HepG2 (cell line): ENCODE data around the gene MAN1B1. TPM values are rescaled to one million over a fixed set of nuclear protein-coding genes. Genes with fewer than 3 reads are reported as not detected.

Experiments used
- ATAC-seq: fragments of 200-7000 bp; cut with Tn5 transposase; 3 replicates; pipeline ENCODE4 v1.9.1; 2020; ENCODE audit warnings: mild to moderate bottlenecking, moderate library complexity
- BruUV-seq: library from RNA; stranded (reverse); fragments of 400-500 nt; replicated peaks from 2 replicates; lab custom pipeline; 2021; lab: Mats Ljungman, UMichigan
- CTCF ChIA-PET: fragments of 300-600 bp; formaldehyde crosslinking; extraction: SDS; loops from one replicate; lab custom pipeline; 2021; ENCODE audit warnings: low total read pairs, inconsistent platforms, low intra/inter-chr PET ratio; lab: Yijun Ruan, JAX
- POLR2A ChIA-PET: fragments of 350-600 bp; sonication (Branson Sonifier 250); formaldehyde crosslinking; loops from one replicate; lab custom pipeline; 2020; ENCODE audit warnings: antibody characterized with exemption, inconsistent platforms; lab: Yijun Ruan, JAX
- DNase-seq: peaks from one replicate; pipeline ENCODE4 v3.0.0-alpha.2; 2015; ENCODE audit warnings: low spot score
- FAIRE-seq: peaks from 3 replicates; lab custom pipeline; 2011; peaks lifted over from hg19 to GRCh38; lab: Jason Lieb, UNC
- H2AFZ ChIP-seq: one replicate; pipeline ENCODE4 v1.6.1; 2011; ENCODE audit warnings: low read length, inconsistent platforms
- H3K27ac ChIP-seq: fragments of 300-600 bp; 3 replicates; pipeline ENCODE4 v1.8.0; 2011; ENCODE audit warnings: mixed run types, mild to moderate bottlenecking, mixed read lengths, low read length, inconsistent platforms; ENCODE audit not compliant: insufficient read depth; ENCODE audit errors: extremely low read length
- H3K27me3 ChIP-seq, 2 experiments: fragments of 200-600 bp in 1 of 2; 2 replicates in 1 of 2; 3 replicates in 1 of 2; pipeline versions ENCODE4 v1.6.0 to v1.8.0; 2011; ENCODE audit warnings: low read length in 2 of 2, mild to moderate bottlenecking in 2 of 2, moderate library complexity in 2 of 2, inconsistent platforms in 1 of 2; ENCODE audit not compliant: insufficient read depth in 2 of 2, control insufficient read depth in 1 of 2
- H3K36me3 ChIP-seq, 2 experiments: fragments of 200-600 bp in 1 of 2; replicated peaks in 1 of 2; 2 replicates in 1 of 2; 3 replicates in 1 of 2; pipeline versions ENCODE4 v1.5.1 to v1.8.0; 2011; ENCODE audit warnings: low read length in 2 of 2, inconsistent platforms in 1 of 2; ENCODE audit not compliant: insufficient read depth in 2 of 2, control insufficient read depth in 1 of 2
- H3K4me1 ChIP-seq: 2 replicates; pipeline ENCODE4 v1.5.1; 2012; ENCODE audit warnings: low read length, inconsistent platforms; ENCODE audit not compliant: insufficient read depth
- H3K4me2 ChIP-seq: 2 replicates; pipeline ENCODE4 v1.6.0; 2011; ENCODE audit warnings: low read depth, low read length, inconsistent platforms
- H3K4me3 ChIP-seq, 3 experiments: fragments of 200-600 bp in 1 of 3; sonication (generic), shearing (Covaris generic) in 1 of 3; replicated peaks in 1 of 3; 2 replicates each; pipeline ENCODE4 v1.5.1; 2011 to 2016; ENCODE audit warnings: low read length in 3 of 3, inconsistent platforms in 2 of 3, low read depth in 2 of 3, mild to moderate bottlenecking in 2 of 3, control low read depth in 1 of 3, mixed read lengths in 1 of 3; ENCODE audit not compliant: insufficient read depth in 1 of 3
- H3K79me2 ChIP-seq: one replicate; pipeline ENCODE4 v1.6.1; 2011; ENCODE audit warnings: low read length, inconsistent platforms; ENCODE audit not compliant: insufficient read depth
- H3K9ac ChIP-seq: 2 replicates; pipeline ENCODE4 v1.6.0; 2011; ENCODE audit warnings: mild to moderate bottlenecking, low read depth, low read length, inconsistent platforms; ENCODE audit not compliant: insufficient read depth
- H3K9me3 ChIP-seq: 2 replicates; pipeline ENCODE4 v1.5.1; 2012; ENCODE audit warnings: mild to moderate bottlenecking, low read length
- H4K20me1 ChIP-seq: 2 replicates; pipeline ENCODE4 v1.6.0; 2011; ENCODE audit warnings: inconsistent platforms, mild to moderate bottlenecking, low read length, moderate library complexity; ENCODE audit not compliant: insufficient read depth
- BRD4 ChIP-seq: sonication (generic); formaldehyde crosslinking; IDR thresholded peaks from 2 replicates; pipeline ENCODE4 v1.4.0; 2020; ENCODE audit warnings: missing genetic modification reagents
- DNMT1 ChIP-seq: sonication (generic); formaldehyde crosslinking; IDR thresholded peaks from 2 replicates; pipeline ENCODE4 v1.5.1; 2020; ENCODE audit warnings: mild to moderate bottlenecking, missing genetic modification reagents
- FOXC1 ChIP-seq: sonication (generic); formaldehyde crosslinking; IDR thresholded peaks from 2 replicates; pipeline ENCODE4 v1.8.0; 2022; ENCODE audit warnings: mild to moderate bottlenecking, missing genetic modification reagents, borderline replicate concordance
- MEF2D ChIP-seq: sonication (generic); formaldehyde crosslinking; IDR thresholded peaks from 2 replicates; pipeline ENCODE4 v1.5.1; 2020; ENCODE audit warnings: mild to moderate bottlenecking, missing genetic modification reagents
- NAIF1 ChIP-seq: sonication (generic); formaldehyde crosslinking; IDR thresholded peaks from 2 replicates; pipeline ENCODE4 v1.5.0; 2020; ENCODE audit warnings: mild to moderate bottlenecking, missing genetic modification reagents, borderline replicate concordance
- POGZ ChIP-seq: sonication (generic); formaldehyde crosslinking; IDR thresholded peaks from 2 replicates; pipeline ENCODE4 v1.4.0; 2020; ENCODE audit warnings: mild to moderate bottlenecking, missing genetic modification reagents
- REL ChIP-seq: sonication (generic); formaldehyde crosslinking; conservative IDR thresholded peaks from 2 replicates; pipeline ENCODE4 v1.8.0; 2022; ENCODE audit warnings: mild to moderate bottlenecking, missing genetic modification reagents, moderate library complexity
- SMAD9 ChIP-seq: sonication (generic); formaldehyde crosslinking; IDR thresholded peaks from 2 replicates; pipeline ENCODE4 v1.5.1; 2020; ENCODE audit warnings: mild to moderate bottlenecking, missing genetic modification reagents
- ZKSCAN1 ChIP-seq: fragments of 150-350 bp; IDR thresholded peaks from 2 replicates; pipeline ENCODE4 v1.6.1; 2014; ENCODE audit warnings: low read length
- ZNF10 ChIP-seq: sonication (generic); formaldehyde crosslinking; IDR thresholded peaks from 2 replicates; pipeline ENCODE4 v1.4.0; 2020; ENCODE audit warnings: mild to moderate bottlenecking, low read depth, missing genetic modification reagents, borderline replicate concordance
- ZNF326 ChIP-seq: sonication (generic); formaldehyde crosslinking; IDR thresholded peaks from 2 replicates; pipeline ENCODE4 v1.4.0; 2020; ENCODE audit warnings: missing genetic modification reagents, borderline replicate concordance
- ZNF333 ChIP-seq: sonication (generic); formaldehyde crosslinking; IDR thresholded peaks from 2 replicates; pipeline ENCODE4 v1.4.0; 2020; ENCODE audit warnings: mild to moderate bottlenecking, missing genetic modification reagents, borderline replicate concordance
- WGBS: methylation state at CpG from one replicate; pipeline ENCODE4 v1.1.6; 2017; ENCODE audit warnings: low lambda C conversion rate; 5-methylcytosine and 5-hydroxymethylcytosine counted together
- in situ Hi-C: cut with HindIII; loops from 2 replicates; pipeline ENCODE4 v1.10.0; 2017; ENCODE audit warnings: low pct_unique_long_range_greater_than_20kb; ENCODE audit not compliant: extremely low pct_ligation_motif_present
- intact Hi-C: fragments of 100-400 bp; cut with micrococcal nuclease; formaldehyde crosslinking; loops from one replicate; pipeline ENCODE4 v1.10.0; 2022; ENCODE audit not compliant: unreplicated experiment
- polyA plus RNA-seq, 8 experiments: library from polyadenylated mRNA; depleted of rRNA in 3 of 8; stranded (reverse) in 7 of 8; unstranded in 1 of 8; fragments of >200 nt; fragmentation: Illumina TruSeq in 4 of 8; extraction: Trizol in 4 of 8; gene quantifications; 2 replicates each; pipeline versions ENCODE4 v1.2.1 to v1.2.3, GENCODE V29; 2011 to 2016; ENCODE audit warnings: low read depth in 4 of 8, missing spikeins in 1 of 8, mixed read lengths in 1 of 8; ENCODE audit not compliant: insufficient read depth in 1 of 8
- total RNA-seq, 5 experiments: library from RNA; depleted of rRNA; stranded (reverse); fragments of >200 nt; fragmentation: Illumina TruSeq; extraction: Trizol; gene quantifications; 2 replicates each; pipeline ENCODE4 v1.2.3, GENCODE V29; 2016; ENCODE audit warnings: low read depth in 1 of 5
- TF ChIP-seq, protein P1 (sequence below): IDR thresholded peaks from 2 replicates; pipeline ENCODE4 v1.6.1; 2012; ENCODE audit warnings: inconsistent platforms
- TF ChIP-seq, protein P2 (sequence below): sonication (generic); formaldehyde crosslinking; IDR thresholded peaks from 2 replicates; pipeline ENCODE4 v1.4.0; 2020; ENCODE audit warnings: missing genetic modification reagents, borderline replicate concordance
- TF ChIP-seq, protein P3 (sequence below): sonication (generic); formaldehyde crosslinking; IDR thresholded peaks from 2 replicates; pipeline ENCODE4 v1.5.0; 2020; ENCODE audit warnings: missing genetic modification reagents, mild to moderate bottlenecking, borderline replicate concordance
- TF ChIP-seq, protein P4 (sequence below): sonication (generic); formaldehyde crosslinking; IDR thresholded peaks from 2 replicates; pipeline ENCODE4 v1.4.0; 2020; ENCODE audit warnings: missing genetic modification reagents, mild to moderate bottlenecking, borderline replicate concordance

MAN1B1 gene
- total and polyA plus RNA-seq, 2 of the 13 experiments (the other 11 are each of a cell fraction or from before 2014, with no cell fraction given) = 48.9 to 59.5 TPM

DNA sequence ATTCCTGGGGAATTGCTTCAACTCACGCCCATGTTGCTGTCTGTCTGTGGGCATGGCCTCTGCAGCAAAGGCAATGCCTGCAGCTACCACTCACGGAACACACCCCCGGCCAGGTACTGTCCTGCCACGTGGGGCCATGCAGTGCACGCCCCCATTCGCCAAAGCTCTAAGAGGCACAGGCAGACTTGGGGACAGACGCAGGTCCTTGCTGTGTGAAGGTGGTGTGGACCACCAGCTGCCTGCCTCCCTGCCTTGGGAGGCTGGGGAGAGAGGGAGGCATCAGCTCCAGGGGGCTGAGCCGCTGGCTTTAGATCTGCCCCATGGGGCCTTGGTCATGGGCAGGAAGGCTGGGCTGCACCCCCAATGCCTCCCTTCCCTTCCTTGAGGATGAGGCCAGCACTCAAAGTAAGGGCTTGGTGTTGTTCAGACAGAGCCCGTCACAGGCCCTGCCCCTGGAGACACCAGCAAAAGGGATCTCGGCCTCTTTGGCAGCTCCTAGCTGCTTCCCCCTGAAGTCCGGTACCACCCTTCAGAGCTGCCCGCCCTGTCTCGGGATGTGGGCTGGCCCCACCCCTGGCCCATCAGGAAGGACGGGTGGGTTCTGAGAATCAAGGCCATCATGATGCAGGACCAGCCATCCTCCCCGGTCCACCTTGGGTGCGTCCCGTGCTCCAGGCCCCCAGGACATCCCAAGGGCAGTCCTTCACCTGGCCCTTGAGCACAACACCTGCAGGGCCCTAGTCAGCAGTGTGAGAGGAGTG is 54.4 kb downstream of the MAN1B1 start:
- Histone ChIP-seq H3K9ac (no peak overlapping the region), H2AFZ (no peak overlapping the region), H3K36me3 (no peaks in the 10 kb centered on the region), H4K20me1 (no peaks in the 10 kb centered on the region), H3K27me3 (peaks cover 29 to 79% of the 10 kb centered on the region in 2 experiments), H3K4me1 (no peaks in the 10 kb centered on the region), H3K9me3 (no peaks in the 10 kb centered on the region), H3K4me2 (no peak overlapping the region), H3K4me3 (no peak overlapping the region), H3K27ac (no peak overlapping the region), H3K79me2 (no peaks in the 10 kb centered on the region)
- ChIA-PET POLR2A (no interaction called here), CTCF (no interaction called here)
- TF ChIP-seq, protein P1, sequence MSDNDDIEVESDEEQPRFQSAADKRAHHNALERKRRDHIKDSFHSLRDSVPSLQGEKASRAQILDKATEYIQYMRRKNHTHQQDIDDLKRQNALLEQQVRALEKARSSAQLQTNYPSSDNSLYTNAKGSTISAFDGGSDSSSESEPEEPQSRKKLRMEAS = no peak
- no peak for TF ChIP-seq POGZ (CRISPR knock-in tag)
- TF ChIP-seq ZNF333 (CRISPR knock-in tag) = no peak
- TF ChIP-seq, protein P2, sequence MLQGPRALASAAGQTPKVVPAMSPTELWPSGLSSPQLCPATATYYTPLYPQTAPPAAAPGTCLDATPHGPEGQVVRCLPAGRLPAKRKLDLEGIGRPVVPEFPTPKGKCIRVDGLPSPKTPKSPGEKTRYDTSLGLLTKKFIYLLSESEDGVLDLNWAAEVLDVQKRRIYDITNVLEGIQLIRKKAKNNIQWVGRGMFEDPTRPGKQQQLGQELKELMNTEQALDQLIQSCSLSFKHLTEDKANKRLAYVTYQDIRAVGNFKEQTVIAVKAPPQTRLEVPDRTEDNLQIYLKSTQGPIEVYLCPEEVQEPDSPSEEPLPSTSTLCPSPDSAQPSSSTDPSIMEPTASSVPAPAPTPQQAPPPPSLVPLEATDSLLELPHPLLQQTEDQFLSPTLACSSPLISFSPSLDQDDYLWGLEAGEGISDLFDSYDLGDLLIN (CRISPR knock-in tag) = no peak
- TF ChIP-seq, protein P3, sequence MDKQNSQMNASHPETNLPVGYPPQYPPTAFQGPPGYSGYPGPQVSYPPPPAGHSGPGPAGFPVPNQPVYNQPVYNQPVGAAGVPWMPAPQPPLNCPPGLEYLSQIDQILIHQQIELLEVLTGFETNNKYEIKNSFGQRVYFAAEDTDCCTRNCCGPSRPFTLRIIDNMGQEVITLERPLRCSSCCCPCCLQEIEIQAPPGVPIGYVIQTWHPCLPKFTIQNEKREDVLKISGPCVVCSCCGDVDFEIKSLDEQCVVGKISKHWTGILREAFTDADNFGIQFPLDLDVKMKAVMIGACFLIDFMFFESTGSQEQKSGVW (CRISPR knock-in tag) = no peak
- TF ChIP-seq NAIF1 = no peak
- TF ChIP-seq MEF2D (CRISPR knock-in tag) = no peak
- no peak for TF ChIP-seq SMAD9 (CRISPR knock-in tag)
- no peak for TF ChIP-seq REL
- no peak for TF ChIP-seq ZNF10 (CRISPR knock-in tag)
- no peak for TF ChIP-seq ZKSCAN1
- no peak for TF ChIP-seq FOXC1 (CRISPR knock-in tag)
- TF ChIP-seq DNMT1 = no peak
- no peak for TF ChIP-seq BRD4 (CRISPR knock-in tag)
- TF ChIP-seq ZNF326 (CRISPR knock-in tag) = no peak
- TF ChIP-seq, protein P4, sequence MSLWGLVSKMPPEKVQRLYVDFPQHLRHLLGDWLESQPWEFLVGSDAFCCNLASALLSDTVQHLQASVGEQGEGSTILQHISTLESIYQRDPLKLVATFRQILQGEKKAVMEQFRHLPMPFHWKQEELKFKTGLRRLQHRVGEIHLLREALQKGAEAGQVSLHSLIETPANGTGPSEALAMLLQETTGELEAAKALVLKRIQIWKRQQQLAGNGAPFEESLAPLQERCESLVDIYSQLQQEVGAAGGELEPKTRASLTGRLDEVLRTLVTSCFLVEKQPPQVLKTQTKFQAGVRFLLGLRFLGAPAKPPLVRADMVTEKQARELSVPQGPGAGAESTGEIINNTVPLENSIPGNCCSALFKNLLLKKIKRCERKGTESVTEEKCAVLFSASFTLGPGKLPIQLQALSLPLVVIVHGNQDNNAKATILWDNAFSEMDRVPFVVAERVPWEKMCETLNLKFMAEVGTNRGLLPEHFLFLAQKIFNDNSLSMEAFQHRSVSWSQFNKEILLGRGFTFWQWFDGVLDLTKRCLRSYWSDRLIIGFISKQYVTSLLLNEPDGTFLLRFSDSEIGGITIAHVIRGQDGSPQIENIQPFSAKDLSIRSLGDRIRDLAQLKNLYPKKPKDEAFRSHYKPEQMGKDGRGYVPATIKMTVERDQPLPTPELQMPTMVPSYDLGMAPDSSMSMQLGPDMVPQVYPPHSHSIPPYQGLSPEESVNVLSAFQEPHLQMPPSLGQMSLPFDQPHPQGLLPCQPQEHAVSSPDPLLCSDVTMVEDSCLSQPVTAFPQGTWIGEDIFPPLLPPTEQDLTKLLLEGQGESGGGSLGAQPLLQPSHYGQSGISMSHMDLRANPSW = no peak
- FAIRE-seq (no peak), DNase-seq (no peak), ATAC-seq (no peak)
- in situ Hi-C loops = no loop called here
- no TSS peak for BruUV-seq
- WGBS = 10% methylated on average over 2 of the region's 17 CpGs
- intact Hi-C loops = no loop called here
